Stimulated activated memory B cell treated with anti-CD40 and anti-IgM and Interleukin-4, amounts not matched to agents 10 μg/mL and 1 μg/mL and 100 μg/mL, for 72 hours (primary cell): ENCODE measurements around the gene PNKD.

Experiments used
- ATAC-seq: fragments of 150-1000 bp; cut with Tn5 transposase; 2 replicates; pipeline ENCODE4 v1.10.0; 2021
- H3K27ac Mint-ChIP-seq: one replicate; pipeline ENCODE4 v1.8.0; 2022; ENCODE audit warnings: mild to moderate bottlenecking, mixed read lengths
- H3K27me3 Mint-ChIP-seq: one replicate; pipeline ENCODE4 v1.8.0; 2022; ENCODE audit warnings: mixed read lengths
- H3K36me3 Mint-ChIP-seq: one replicate; pipeline ENCODE4 v1.8.0; 2022; ENCODE audit warnings: mixed read lengths
- H3K4me1 Mint-ChIP-seq: one replicate; pipeline ENCODE4 v1.8.0; 2022; ENCODE audit warnings: mixed read lengths
- H3K4me3 Mint-ChIP-seq: one replicate; pipeline ENCODE4 v1.8.0; 2022; ENCODE audit warnings: mild to moderate bottlenecking, moderate library complexity, mixed read lengths
- H3K9me3 Mint-ChIP-seq: one replicate; pipeline ENCODE4 v1.8.0; 2022; ENCODE audit warnings: mixed read lengths

Gene PNKD

DNA sequence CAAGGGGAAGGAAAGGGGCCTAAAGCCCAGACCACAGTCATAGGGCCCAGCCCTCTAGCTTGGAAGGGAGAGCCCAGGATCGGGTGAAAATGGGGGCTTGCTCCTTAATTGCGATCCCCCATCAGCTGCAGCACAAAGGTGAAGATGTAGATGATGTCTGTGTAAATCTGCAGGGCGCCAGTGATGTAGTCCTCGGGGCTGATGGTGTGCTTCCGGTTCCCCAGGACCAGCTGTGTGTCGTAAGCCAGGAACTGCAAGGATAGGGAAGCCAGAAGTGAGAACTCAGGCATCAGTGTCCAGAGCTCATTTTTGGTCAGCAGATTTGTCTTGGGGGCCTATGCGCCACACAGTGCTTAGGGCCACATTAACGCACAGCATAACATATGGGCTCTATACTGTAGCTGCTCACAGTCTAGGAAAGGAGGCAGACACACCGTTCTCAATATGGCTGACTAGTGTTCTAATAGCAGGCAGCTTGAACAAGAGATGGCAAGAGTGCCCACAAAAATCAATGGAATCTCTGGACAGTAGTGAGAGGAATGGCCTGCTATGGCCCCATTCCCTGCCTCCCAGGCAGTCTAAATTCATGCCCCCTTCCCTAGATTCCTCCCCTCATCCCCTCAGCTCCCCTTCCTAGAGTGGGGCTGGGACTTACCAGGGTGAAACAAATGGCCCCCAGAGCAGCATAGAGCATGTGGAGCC lies 5.2 kb downstream of the PNKD start:
- Mint-ChIP-seq H3K27ac (peak overlapping the region; percentile 78), H3K27me3 (no peaks in the 10 kb centered on the region), H3K36me3 (peaks cover 65% of the 10 kb centered on the region), H3K4me3 (no peak overlapping the region), H3K4me1 (peaks cover 73% of the 10 kb centered on the region), H3K9me3 (no peaks in the 10 kb centered on the region)
- ATAC-seq = no peak

DNA sequence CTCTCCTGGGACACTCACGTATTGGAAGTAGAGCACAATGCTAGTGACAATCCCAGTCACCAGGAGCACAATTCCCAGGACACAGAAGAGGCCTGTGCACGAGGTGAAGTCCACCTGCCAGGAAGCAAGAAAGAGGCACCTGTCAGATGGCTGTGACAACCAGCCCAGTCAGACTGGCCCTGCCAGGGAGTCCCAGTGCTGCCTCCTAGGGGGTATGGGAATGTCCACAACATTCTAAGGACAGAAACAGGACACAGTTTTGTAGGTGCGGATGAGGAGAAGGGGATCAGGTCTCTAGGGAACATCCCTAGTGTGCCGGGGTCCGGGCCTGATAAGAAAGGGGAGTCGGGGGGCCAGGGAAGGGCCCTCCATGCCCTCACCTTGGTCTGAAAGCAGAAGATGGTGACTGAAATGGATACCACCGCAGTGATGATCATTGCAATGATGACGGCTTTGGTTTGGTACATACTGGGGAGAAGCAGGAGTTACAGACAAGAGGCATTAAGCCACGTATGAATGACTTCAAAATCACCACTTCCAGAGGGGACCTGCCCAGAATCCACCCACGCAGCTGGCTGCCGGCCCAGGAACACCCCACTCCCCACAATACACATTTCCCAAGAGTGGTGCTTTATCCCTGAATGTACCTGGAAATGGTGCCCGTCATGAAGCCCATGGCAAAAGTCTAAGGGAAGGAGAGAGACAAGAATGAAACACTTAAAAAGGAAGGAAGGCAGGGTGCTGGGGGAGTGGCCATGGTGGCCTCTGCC lies 6.9 kb downstream of the PNKD start:
- H3K27ac Mint-ChIP-seq = peak overlapping the region; percentile 61
- peaks cover 73% of the 10 kb centered on the region for H3K36me3 Mint-ChIP-seq
- H3K4me3 Mint-ChIP-seq = no peak overlapping the region
- peaks cover 58% of the 10 kb centered on the region for H3K4me1 Mint-ChIP-seq
- no peaks in the 10 kb centered on the region for H3K27me3 Mint-ChIP-seq
- H3K9me3 Mint-ChIP-seq = no peaks in the 10 kb centered on the region
- ATAC-seq = no peak

DNA sequence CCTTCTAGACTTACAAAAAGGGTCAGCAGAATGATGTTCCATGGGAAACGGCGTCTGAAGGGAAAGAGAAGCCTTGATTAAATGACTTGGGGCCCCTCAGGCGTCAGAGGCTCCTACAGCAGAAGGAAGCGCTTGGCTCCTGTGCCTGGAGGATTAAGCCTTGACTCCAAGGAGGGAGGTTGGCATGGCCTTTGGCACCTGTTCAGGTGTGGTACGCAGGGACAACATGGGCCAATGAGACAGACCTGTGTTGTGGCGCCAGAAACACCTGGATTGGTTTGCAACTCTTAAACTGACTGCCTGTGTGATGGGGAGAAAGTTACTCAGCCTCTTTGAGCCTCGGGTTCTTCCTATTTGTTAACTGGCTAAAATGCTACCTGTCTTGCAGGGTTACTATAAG lies 7.6 kb downstream of the PNKD start:
- Mint-ChIP-seq H3K4me3 (no peak overlapping the region), H3K4me1 (peaks cover 58% of the 10 kb centered on the region), H3K27ac (peak overlapping the region; percentile 61), H3K27me3 (no peaks in the 10 kb centered on the region), H3K9me3 (no peaks in the 10 kb centered on the region), H3K36me3 (peaks cover 70% of the 10 kb centered on the region)
- no peak for ATAC-seq

DNA sequence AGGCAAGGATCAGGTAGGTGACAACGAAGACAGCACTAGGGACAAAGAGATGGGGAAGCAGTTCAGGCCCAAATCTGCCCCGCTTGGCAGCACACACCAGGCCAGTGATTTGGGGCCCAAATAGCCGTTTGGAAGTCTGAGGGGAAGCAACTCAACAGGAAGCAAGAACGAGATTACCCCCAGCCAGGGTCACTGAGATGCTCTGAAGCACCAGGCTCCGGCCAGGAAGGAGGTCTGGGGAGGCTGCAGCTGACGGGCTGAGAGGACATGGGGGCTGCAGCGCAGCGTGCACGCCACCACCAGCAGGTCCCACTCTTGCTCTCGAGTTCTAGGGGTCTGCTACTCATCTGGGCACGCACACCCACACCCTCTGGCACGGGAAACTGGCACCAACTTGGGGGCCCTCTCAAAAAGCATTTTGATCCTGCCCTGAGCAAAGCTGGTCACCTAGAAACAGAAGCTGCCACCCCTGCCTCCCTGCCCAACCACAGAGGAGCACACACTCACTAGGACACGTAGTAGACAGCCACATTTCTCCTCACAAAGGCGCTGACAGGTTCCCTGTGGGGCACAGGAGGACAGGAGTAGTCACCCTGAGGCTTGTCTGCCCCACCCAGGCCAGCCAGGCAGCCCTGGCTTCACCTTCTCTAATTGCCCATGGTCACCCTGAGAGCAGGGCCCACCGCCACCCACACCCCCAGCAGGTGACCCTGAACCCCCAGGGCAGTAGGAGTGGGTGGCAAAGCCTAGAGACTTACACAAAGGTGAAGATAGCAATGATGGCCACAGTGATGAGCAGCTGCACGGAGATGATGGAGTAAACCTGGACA lies 8.4 kb downstream of the PNKD start:
- no peaks in the 10 kb centered on the region for H3K27me3 Mint-ChIP-seq
- H3K36me3 Mint-ChIP-seq = peaks cover 66% of the 10 kb centered on the region
- H3K9me3 Mint-ChIP-seq = no peaks in the 10 kb centered on the region
- H3K4me1 Mint-ChIP-seq = peaks cover 61% of the 10 kb centered on the region
- no peak for ATAC-seq
- H3K4me3 Mint-ChIP-seq = no peak overlapping the region
- H3K27ac Mint-ChIP-seq = peak overlapping the region; percentile 61

DNA sequence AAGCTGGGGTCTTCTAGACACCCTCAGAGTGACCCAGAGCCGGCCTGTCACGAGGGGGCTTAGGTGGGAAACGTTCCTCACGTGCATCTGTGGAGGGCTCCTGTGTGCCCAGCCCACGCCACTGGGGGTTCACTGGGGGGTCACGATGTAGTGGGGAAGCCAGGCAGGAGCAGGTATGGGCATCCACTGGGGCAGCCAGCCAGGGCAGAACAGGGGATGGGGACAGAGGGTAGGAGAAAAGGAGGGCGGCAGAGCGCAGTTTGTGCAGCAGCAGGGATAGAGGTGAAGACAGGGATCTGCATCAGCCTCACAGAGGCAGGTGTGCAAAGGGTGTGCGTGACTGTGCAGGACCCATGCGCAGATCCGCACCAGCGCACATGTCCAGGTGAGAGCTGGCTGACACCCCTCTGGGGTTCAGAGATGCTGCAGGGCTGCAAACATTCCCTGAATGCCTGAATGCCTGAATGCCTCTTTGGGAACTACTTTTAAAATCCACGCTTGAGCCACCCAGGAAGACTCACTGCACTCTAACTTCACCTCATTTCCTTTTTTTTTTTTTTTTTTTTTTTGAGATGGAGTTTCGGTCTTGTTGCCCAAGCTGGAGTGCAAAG lies 10.0 kb downstream of the PNKD start:
- Mint-ChIP-seq H3K4me3 (no peak overlapping the region), H3K36me3 (peaks cover 52% of the 10 kb centered on the region), H3K4me1 (peaks cover 62% of the 10 kb centered on the region), H3K27ac (peak overlapping the region; percentile 3), H3K9me3 (no peaks in the 10 kb centered on the region), H3K27me3 (no peaks in the 10 kb centered on the region)
- ATAC-seq = no peak

DNA sequence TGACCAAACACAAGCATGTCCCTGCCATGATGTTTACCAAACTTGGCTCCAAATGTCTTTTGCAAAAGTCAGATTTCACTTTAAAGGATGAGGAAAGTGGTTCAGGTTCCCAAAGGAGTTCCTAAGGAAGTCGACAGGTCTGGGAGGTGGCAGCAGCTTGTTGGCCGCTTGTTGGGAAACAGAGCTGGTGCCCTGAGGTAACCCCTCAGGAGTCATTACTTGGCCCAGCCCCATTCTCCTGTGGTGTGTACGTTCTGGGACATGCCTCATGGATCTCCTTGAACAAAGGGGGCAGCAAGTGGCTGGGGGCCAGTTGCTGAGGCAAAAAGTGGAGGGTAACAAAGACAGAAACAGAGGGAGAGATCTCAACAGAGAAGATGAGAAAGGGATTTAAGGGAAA lies 11.1 kb downstream of the PNKD start:
- H3K9me3 Mint-ChIP-seq = no peaks in the 10 kb centered on the region
- no peaks in the 10 kb centered on the region for H3K27me3 Mint-ChIP-seq
- peak overlapping the region; percentile 82 for H3K27ac Mint-ChIP-seq
- no peak for ATAC-seq
- H3K36me3 Mint-ChIP-seq = peaks cover 44% of the 10 kb centered on the region
- H3K4me1 Mint-ChIP-seq = peaks cover 71% of the 10 kb centered on the region
- no peak overlapping the region for H3K4me3 Mint-ChIP-seq

DNA sequence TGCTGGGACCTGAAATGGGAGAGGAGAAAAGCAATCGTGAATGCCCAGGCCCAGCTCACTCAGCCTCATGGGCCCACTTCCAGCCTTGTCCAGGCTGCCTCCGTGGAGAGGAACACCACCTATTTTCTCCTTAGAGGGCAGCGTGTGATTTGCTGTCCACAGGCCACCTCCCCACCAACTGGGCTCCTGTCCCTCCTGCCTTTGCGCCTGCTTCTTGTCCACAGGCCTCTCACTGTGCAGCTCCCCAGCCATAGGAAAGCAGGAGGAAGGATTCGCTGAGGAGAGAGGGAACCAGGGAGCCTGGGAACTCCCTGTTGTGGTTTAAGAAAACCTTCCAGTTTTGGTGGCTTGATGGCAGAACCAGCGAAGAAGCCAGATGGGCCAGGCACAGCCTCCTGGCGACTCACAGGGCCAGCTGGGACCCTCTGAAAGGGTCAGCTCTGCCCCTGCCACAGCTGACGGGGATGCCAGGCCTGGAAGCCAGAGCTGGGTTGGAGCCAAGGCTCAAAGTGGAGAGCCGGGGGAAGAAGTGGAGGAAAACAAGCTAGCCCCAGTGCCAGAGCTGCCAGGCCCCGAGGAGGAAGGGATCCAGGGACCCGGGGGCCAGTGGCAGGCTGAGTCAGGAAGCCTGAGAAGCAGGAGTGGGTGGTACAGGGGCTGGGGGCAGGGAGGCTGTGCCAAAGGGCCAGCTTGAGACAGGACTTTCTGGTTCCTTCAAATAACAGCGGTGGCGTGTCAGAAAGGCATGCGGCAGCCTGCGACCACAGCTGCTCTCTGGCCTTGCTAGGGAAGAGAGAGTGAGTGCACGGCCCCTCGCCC lies 12.1 kb downstream of the PNKD start:
- ATAC-seq = no peak
- Mint-ChIP-seq H3K36me3 (peaks cover 35% of the 10 kb centered on the region), H3K9me3 (no peaks in the 10 kb centered on the region), H3K27me3 (no peaks in the 10 kb centered on the region), H3K4me3 (no peak overlapping the region), H3K27ac (peak overlapping the region; percentile 82), H3K4me1 (peaks cover 72% of the 10 kb centered on the region)

DNA sequence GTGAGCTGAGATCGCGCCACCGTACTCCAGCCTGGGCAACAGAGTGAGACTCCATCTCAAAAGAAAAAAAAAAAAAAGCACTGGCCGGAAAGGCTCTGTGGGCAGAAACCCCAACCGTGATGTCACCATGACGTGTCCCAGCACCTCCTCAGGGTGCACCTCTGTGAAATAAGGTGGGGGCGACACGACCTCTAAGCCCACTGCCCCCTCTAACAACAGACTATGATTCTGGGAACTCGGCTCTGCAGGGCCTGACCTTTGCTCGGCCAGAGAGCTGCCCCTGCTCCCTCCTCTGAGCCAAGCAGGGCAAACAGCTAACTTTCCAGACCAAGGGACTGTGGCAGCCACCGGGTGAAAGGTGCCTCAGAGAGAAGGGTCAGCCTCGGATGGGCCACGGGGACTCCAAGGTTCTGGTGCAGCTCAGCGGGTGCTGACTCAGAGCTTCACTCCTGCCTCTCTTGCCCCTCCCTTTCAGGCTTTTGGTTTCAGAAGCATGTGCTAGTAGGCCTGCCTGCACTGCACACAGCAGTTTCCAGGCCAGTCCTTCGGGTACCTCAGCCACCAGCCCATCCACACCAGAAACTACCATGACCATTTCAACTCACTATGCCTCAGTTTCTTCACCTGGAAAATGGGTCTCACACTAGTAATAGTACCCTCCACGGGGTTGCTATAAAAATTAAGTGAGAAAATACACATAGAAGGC lies 13.9 kb downstream of the PNKD start:
- Mint-ChIP-seq H3K36me3 (peaks cover 20% of the 10 kb centered on the region), H3K27me3 (no peaks in the 10 kb centered on the region), H3K9me3 (no peaks in the 10 kb centered on the region), H3K4me3 (peak overlapping the region; percentile 67), H3K4me1 (peaks cover 81% of the 10 kb centered on the region), H3K27ac (peak overlapping the region; percentile 82)
- peak; percentile 72 for ATAC-seq

DNA sequence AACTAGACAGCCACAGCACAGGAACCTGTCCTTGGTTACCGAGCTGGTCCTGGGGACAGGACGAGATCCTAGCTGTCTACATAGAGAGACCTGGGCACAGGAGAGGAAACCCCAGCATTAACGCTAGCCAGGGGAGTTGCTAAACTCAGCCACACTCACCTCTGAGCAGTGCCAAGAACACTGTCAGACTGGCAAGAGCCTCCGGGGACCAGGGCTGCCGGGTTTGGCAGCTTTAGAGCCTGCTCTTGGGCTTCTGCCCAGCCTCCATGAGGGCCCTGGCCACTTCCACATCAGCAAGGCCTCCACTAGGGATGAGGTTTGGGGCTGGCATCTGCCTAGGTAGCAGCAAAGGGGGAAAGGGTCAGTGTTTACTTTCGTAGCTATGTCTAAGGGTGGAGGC lies 15.3 kb downstream of the PNKD start:
- no peak for ATAC-seq
- Mint-ChIP-seq H3K9me3 (no peaks in the 10 kb centered on the region), H3K4me3 (peak overlapping the region; percentile 80), H3K36me3 (peaks cover 13% of the 10 kb centered on the region), H3K27me3 (no peaks in the 10 kb centered on the region), H3K27ac (peak overlapping the region; percentile 82), H3K4me1 (peaks cover 84% of the 10 kb centered on the region)

DNA sequence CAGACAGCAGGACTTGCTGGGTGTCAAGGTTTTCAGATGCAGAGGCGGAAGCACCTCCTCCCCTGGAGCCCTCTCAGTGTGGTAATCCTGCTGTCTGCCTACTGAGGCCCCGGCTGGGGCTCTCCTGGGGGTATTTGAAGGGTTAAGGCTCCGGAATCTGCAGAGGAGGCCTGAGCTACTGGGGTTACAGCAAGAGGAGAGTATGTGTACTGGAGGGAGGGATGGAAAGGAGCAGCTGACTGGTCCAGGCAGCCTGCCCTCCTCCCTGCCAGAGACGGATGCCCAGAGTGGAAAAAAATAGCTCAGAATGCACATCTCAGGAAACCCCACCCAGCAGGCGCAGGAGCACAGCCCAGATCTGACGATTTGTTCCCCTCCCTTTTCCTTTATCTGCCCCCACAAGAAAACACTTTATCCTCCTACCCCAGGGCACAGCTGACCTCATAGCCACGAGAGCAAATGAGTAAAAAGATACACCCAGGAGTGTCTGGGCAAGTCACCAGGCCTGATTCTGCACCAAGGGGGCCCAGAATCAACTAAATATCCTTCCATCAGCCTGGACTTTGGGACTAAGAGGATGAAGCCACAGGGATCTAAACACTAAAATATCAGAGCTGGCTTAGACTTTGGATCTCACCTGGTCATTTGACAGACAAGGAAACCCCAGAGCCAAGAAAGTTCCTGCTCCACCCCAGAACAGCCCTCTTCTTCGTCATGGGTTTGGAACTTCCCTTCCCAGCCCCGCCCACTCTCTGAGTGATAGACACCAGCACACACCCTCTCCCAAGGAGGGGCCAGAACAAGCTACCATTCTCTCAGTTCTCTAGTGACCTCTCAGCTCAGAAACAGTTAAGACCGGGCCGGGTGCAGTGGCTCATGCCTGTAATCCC lies 16.5 kb downstream of the PNKD start:
- peak; percentile 84 for ATAC-seq
- Mint-ChIP-seq H3K4me1 (peaks cover 96% of the 10 kb centered on the region), H3K4me3 (peak overlapping the region; percentile 80), H3K36me3 (peaks cover 7% of the 10 kb centered on the region), H3K27me3 (no peaks in the 10 kb centered on the region), H3K27ac (peak overlapping the region; percentile 82), H3K9me3 (no peaks in the 10 kb centered on the region)

DNA sequence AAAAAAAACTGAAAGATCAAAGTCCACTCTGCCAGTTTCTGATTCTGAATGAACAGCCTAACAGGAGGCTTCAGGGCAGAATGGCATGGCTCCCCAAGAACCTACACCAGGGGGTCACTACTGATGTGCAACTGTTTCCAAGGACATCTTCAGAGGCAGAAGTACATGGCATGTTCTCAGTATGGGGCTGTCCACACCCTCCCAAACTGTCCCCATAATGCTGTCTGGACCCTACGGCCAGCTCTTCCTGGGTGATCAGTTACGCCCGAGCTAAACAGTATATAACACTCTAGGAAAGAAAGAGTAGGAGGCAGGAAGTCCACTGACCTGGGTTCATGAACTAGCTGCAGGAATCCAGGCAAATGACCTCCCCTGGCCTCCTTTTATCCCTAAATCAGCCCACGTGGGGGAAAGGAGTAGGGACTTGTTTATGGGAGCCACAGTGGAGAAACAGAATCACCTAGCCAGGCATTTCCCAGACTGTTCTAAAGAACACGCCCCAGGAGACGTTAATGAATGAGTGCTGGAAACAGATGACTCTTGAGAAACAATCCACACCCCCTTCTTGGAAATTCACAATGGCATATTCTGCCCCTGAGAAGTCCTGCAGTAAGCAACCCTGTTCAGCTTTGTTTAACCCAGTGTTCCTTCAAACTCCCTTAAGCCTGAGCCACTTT lies 19.5 kb downstream of the PNKD start:
- Mint-ChIP-seq H3K9me3 (no peaks in the 10 kb centered on the region), H3K27ac (peak overlapping the region; percentile 83), H3K4me3 (peak overlapping the region; percentile 86), H3K27me3 (no peaks in the 10 kb centered on the region), H3K4me1 (peaks cover 94% of the 10 kb centered on the region), H3K36me3 (peaks cover 6% of the 10 kb centered on the region)
- ATAC-seq = no peak

DNA sequence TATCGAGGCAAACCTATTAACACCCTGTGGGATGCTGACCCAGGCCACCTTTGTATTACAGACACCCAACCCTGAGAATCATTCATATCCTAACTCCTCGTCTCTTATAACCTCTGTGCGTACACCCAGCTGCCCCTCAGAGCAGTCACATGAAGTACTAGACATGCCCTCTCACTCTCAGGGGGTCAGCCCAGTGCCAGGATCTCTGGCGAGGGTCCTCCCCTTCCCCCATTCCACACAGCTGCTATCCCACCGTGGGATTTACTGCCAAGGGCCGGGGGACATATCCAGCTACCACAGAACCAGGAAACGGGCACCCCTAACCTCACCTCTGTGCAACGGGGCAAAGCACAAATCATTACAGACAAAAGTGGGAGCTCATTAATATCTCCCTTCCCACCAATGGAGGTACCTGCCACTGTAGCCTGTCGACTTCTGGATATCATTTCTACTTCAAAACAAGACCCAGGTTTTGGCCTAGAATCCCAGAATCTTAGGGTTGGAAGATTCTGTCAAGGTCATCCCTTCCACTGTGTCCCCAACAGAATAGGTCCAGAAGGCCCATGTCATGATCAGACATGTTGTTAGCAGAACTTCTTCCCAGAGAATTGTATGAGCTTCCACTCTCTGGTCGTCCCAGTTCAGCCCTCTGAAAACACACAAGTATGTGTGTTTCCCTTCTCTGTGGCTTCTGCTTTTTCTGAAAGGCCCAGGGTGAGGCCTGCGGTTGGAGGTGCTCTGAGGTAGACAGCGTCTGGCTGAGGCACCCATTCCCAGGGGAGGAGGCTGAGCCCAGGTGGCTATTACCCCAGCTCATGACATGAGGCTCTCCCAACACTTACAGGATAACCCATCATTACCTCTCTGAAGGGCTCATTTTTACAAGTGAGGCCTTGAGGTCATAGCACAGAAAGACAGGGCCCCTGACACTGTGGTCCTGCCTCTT lies 20.3 kb downstream of the PNKD start:
- ATAC-seq = peak; percentile 85
- Mint-ChIP-seq H3K9me3 (no peaks in the 10 kb centered on the region), H3K36me3 (peaks cover 6% of the 10 kb centered on the region), H3K27ac (peak overlapping the region; percentile 83), H3K4me3 (peak overlapping the region; percentile 86), H3K4me1 (peaks cover 93% of the 10 kb centered on the region), H3K27me3 (no peaks in the 10 kb centered on the region)
